ENCODE results near the gene DAAM2. TPM values are rescaled to one million over a fixed set of nuclear protein-coding genes. Genes with fewer than 3 reads are reported as not detected.

The DAAM2 gene
- total RNA-seq, 1 experiment from 2014 or later = 0.97 TPM

- no peaks in the 10 kb centered on the region for H3K36me3 ChIP-seq (replicated peaks; ENCODE audit: control insufficient read depth, insufficient read depth, low read length)
- no peaks in the 10 kb centered on the region for H3K27me3 ChIP-seq (ENCODE audit: control insufficient read depth, insufficient read depth, low read length)
- DNase-seq = no peak
- no peak overlapping the region for H3K4me3 ChIP-seq (ENCODE audit: insufficient read depth, low read depth, low read length)
Measured at GRCh38 chr6:39773782-39774181, 18.4 kb upstream of the DAAM2 start.

- Histone ChIP-seq H3K4me3 (ENCODE audit: insufficient read depth, low read depth, low read length) (no peak overlapping the region), H3K27me3 (ENCODE audit: control insufficient read depth, insufficient read depth, low read length) (no peaks in the 10 kb centered on the region), H3K36me3 (replicated peaks; ENCODE audit: control insufficient read depth, insufficient read depth, low read length) (no peaks in the 10 kb centered on the region)
- DNase-seq = no peak
Measured at GRCh38 chr6:39776581-39776980, 15.6 kb upstream of the DAAM2 start.

GRCh38 chr6:39777218-39777617, 15.0 kb upstream of the DAAM2 start:
- no peak for DNase-seq
- no peaks in the 10 kb centered on the region for H3K27me3 ChIP-seq (ENCODE audit: control insufficient read depth, insufficient read depth, low read length)
- no peak overlapping the region for H3K4me3 ChIP-seq (ENCODE audit: insufficient read depth, low read depth, low read length)
- no peaks in the 10 kb centered on the region for H3K36me3 ChIP-seq (replicated peaks; ENCODE audit: control insufficient read depth, insufficient read depth, low read length)

GRCh38 chr6:39777661-39778060, 14.5 kb upstream of the DAAM2 start:
- DNase-seq = no peak

GRCh38 chr6:39778581-39779255, 13.5 kb upstream of the DAAM2 start:
- H3K4me3 ChIP-seq (ENCODE audit: insufficient read depth, low read depth, low read length) = no peak overlapping the region
- no peak for DNase-seq
- no peaks in the 10 kb centered on the region for H3K27me3 ChIP-seq (ENCODE audit: control insufficient read depth, insufficient read depth, low read length)
- H3K36me3 ChIP-seq (replicated peaks; ENCODE audit: control insufficient read depth, insufficient read depth, low read length) = no peaks in the 10 kb centered on the region

More at GRCh38 chr6:39777661-39778060, 14.5 kb upstream of the DAAM2 start:
- Histone ChIP-seq H3K36me3 (replicated peaks; ENCODE audit: control insufficient read depth, insufficient read depth, low read length) (no peaks in the 10 kb centered on the region), H3K4me3 (ENCODE audit: insufficient read depth, low read depth, low read length) (no peak overlapping the region), H3K27me3 (ENCODE audit: control insufficient read depth, insufficient read depth, low read length) (no peaks in the 10 kb centered on the region)

- Histone ChIP-seq H3K36me3 (replicated peaks; ENCODE audit: control insufficient read depth, insufficient read depth, low read length) (no peaks in the 10 kb centered on the region), H3K4me3 (ENCODE audit: insufficient read depth, low read depth, low read length) (no peak overlapping the region), H3K27me3 (ENCODE audit: control insufficient read depth, insufficient read depth, low read length) (no peaks in the 10 kb centered on the region)
- no peak for DNase-seq
Measured at GRCh38 chr6:39785281-39785680, 6.9 kb upstream of the DAAM2 start.

- no peak overlapping the region for H3K4me3 ChIP-seq (ENCODE audit: insufficient read depth, low read depth, low read length)
- DNase-seq = no peak
- H3K36me3 ChIP-seq (replicated peaks; ENCODE audit: control insufficient read depth, insufficient read depth, low read length) = no peaks in the 10 kb centered on the region
- no peaks in the 10 kb centered on the region for H3K27me3 ChIP-seq (ENCODE audit: control insufficient read depth, insufficient read depth, low read length)
Measured at GRCh38 chr6:39786649-39787048, 5.5 kb upstream of the DAAM2 start.

- no peaks in the 10 kb centered on the region for H3K36me3 ChIP-seq (replicated peaks; ENCODE audit: control insufficient read depth, insufficient read depth, low read length)
- H3K27me3 ChIP-seq (ENCODE audit: control insufficient read depth, insufficient read depth, low read length) = peaks cover under 1% of the 10 kb centered on the region
- H3K4me3 ChIP-seq (ENCODE audit: insufficient read depth, low read depth, low read length) = no peak overlapping the region
- no peak for DNase-seq
Measured at GRCh38 chr6:39787322-39787721, 4.9 kb upstream of the DAAM2 start.

GRCh38 chr6:39790772-39791171, 1.4 kb upstream of the DAAM2 start:
- H3K27me3 ChIP-seq (ENCODE audit: control insufficient read depth, insufficient read depth, low read length) = peaks cover 20% of the 10 kb centered on the region
- no peaks in the 10 kb centered on the region for H3K36me3 ChIP-seq (replicated peaks; ENCODE audit: control insufficient read depth, insufficient read depth, low read length)
- H3K4me3 ChIP-seq (ENCODE audit: insufficient read depth, low read depth, low read length) = no peak overlapping the region
- DNase-seq = peak; percentile 18

- Histone ChIP-seq H3K36me3 (replicated peaks; ENCODE audit: control insufficient read depth, insufficient read depth, low read length) (no peaks in the 10 kb centered on the region), H3K27me3 (ENCODE audit: control insufficient read depth, insufficient read depth, low read length) (peaks cover 20% of the 10 kb centered on the region), H3K4me3 (ENCODE audit: insufficient read depth, low read depth, low read length) (no peak overlapping the region)
- DNase-seq = peak; percentile 57
Measured at GRCh38 chr6:39791311-39791710, 865 bp upstream of the DAAM2 start.

- peak overlapping the region; percentile 47 for H3K4me3 ChIP-seq (ENCODE audit: insufficient read depth, low read depth, low read length)
- H3K36me3 ChIP-seq (replicated peaks; ENCODE audit: control insufficient read depth, insufficient read depth, low read length) = no peaks in the 10 kb centered on the region
- H3K27me3 ChIP-seq (ENCODE audit: control insufficient read depth, insufficient read depth, low read length) = peaks cover 20% of the 10 kb centered on the region
- DNase-seq = peak; percentile 44
Measured at GRCh38 chr6:39792540-39793450, 619 bp downstream of the DAAM2 start.

- Histone ChIP-seq H3K27me3 (ENCODE audit: control insufficient read depth, insufficient read depth, low read length) (peaks cover 20% of the 10 kb centered on the region), H3K36me3 (replicated peaks; ENCODE audit: control insufficient read depth, insufficient read depth, low read length) (no peaks in the 10 kb centered on the region), H3K4me3 (ENCODE audit: insufficient read depth, low read depth, low read length) (no peak overlapping the region)
- DNase-seq = no peak
Measured at GRCh38 chr6:39793516-39793915, 1.3 kb downstream of the DAAM2 start.

- H3K36me3 ChIP-seq (replicated peaks; ENCODE audit: control insufficient read depth, insufficient read depth, low read length) = no peaks in the 10 kb centered on the region
- H3K4me3 ChIP-seq (ENCODE audit: insufficient read depth, low read depth, low read length) = no peak overlapping the region
- DNase-seq = peak; percentile 51
- peaks cover 20% of the 10 kb centered on the region for H3K27me3 ChIP-seq (ENCODE audit: control insufficient read depth, insufficient read depth, low read length)
Measured at GRCh38 chr6:39794231-39794630, 2.1 kb downstream of the DAAM2 start.

- no peaks in the 10 kb centered on the region for H3K36me3 ChIP-seq (replicated peaks; ENCODE audit: control insufficient read depth, insufficient read depth, low read length)
- no peak for DNase-seq
- peaks cover 15% of the 10 kb centered on the region for H3K27me3 ChIP-seq (ENCODE audit: control insufficient read depth, insufficient read depth, low read length)
- H3K4me3 ChIP-seq (ENCODE audit: insufficient read depth, low read depth, low read length) = no peak overlapping the region
Measured at GRCh38 chr6:39797751-39798150, 5.6 kb downstream of the DAAM2 start.

Measured in H7 (cell line).